Measurements from ENCODE around the gene TM4SF20. TPM values are rescaled to one million over a fixed set of nuclear protein-coding genes. Genes with fewer than 3 reads are reported as not detected.

Gene TM4SF20
- total RNA-seq, 2 donors from 2014 or later = 4.2 to 34.9 TPM

DNA sequence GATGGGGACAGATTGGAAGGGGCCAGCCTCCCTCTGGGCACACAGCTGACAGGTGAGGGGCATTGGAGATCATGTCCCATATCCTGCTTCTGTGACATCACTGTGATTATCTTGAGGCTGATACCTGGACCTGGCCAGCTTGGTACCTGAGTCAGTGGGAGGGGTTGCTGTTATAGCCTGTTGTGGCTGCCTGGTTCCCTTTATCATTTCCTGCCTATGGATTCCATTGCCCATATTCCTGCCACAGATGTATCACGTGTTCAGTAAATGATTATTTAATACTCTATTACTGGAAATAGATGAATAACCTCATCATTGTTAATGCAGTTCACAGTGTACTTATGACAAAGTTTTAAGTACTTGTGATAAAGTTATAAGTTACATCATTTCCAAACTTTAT lies 16.4 kb upstream of the TM4SF20 start:
- Histone ChIP-seq H3K27ac (no peak overlapping the region), H3K4me1 (no peaks in the 10 kb centered on the region), H3K27me3 (no peaks in the 10 kb centered on the region), H3K9me3 (no peaks in the 10 kb centered on the region), H3K4me3 (no peak overlapping the region), H3K9ac (ENCODE audit: low read depth in 2 of 2, low read length in 2 of 2) (no peak overlapping the region), H3K36me3 (no peaks in the 10 kb centered on the region)
- TF ChIP-seq, protein P1, sequence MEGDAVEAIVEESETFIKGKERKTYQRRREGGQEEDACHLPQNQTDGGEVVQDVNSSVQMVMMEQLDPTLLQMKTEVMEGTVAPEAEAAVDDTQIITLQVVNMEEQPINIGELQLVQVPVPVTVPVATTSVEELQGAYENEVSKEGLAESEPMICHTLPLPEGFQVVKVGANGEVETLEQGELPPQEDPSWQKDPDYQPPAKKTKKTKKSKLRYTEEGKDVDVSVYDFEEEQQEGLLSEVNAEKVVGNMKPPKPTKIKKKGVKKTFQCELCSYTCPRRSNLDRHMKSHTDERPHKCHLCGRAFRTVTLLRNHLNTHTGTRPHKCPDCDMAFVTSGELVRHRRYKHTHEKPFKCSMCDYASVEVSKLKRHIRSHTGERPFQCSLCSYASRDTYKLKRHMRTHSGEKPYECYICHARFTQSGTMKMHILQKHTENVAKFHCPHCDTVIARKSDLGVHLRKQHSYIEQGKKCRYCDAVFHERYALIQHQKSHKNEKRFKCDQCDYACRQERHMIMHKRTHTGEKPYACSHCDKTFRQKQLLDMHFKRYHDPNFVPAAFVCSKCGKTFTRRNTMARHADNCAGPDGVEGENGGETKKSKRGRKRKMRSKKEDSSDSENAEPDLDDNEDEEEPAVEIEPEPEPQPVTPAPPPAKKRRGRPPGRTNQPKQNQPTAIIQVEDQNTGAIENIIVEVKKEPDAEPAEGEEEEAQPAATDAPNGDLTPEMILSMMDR (IDR thresholded peaks at IDR 0.05) = no peak
- intact Hi-C loops (cut with DNase I) = no loop called here
- no peak for DNase-seq

DNA sequence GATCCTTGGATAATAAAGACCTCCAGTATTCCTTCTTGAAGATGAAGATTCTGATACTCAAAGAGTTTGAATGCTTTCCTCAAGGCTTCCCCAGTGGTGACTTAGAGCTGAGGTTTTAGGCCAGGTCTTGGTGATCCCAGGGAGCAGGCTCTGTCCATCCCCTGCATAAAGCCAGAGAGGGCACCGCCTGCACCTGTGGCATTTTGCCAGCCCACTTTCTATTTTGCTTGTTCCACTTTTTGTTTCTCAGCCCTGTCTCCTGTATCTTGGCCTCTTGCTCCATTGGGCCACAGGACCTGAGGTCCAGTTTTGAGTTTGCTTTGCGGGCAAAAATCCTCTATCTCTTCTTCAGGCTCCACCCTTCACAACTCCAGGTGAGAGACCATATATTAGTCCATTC lies 15.3 kb upstream of the TM4SF20 start:
- H3K4me1 ChIP-seq = no peaks in the 10 kb centered on the region
- no peaks in the 10 kb centered on the region for H3K27me3 ChIP-seq
- no peak overlapping the region for H3K27ac ChIP-seq
- DNase-seq = no peak
- intact Hi-C loops (cut with DNase I) = no loop called here
- H3K9ac ChIP-seq (ENCODE audit: low read depth in 2 of 2, low read length in 2 of 2) = no peak overlapping the region
- TF ChIP-seq, protein P1 (IDR thresholded peaks at IDR 0.05) = no peak
- no peaks in the 10 kb centered on the region for H3K36me3 ChIP-seq
- H3K4me3 ChIP-seq = no peak overlapping the region
- no peaks in the 10 kb centered on the region for H3K9me3 ChIP-seq

DNA sequence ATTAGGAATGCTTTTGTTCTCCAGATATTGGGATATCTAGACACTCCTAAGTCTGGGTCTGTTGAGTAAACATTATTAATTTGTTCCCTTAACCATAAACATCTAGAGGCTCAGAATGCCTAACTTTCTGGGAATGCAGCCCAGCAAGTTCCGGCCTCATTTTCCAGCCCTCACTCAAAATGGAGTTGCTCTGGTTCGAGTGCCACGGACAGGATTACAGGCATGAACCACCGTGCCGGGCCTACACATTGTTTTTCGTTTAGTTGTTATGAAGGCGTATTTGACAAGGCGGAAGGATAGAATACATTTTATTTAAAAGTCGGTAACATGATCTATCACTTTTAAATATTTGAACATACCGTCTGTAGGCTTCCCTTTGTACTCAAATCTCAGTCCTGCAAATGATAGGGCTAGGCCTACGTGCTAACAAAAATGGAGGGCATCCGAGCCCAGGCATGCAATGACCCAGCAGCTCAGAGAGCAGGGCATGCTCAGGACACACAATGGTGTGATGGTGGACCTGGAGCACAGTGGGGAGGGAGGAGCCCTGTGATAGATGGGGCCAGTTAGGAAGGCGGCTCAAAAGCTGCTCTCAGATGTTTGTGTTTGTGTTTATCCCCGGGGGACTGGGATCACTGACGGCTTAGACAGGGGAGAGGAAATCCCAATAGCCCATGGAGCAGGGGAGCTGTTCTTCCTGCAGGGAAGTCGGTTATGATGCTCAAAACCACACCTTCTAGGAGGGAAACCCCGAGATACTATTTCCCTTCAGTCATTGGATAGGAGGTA lies 11.6 kb upstream of the TM4SF20 start:
- Histone ChIP-seq H3K4me3 (no peak overlapping the region), H3K36me3 (no peaks in the 10 kb centered on the region), H3K4me1 (no peaks in the 10 kb centered on the region), H3K9ac (ENCODE audit: low read depth in 2 of 2, low read length in 2 of 2) (no peak overlapping the region), H3K27ac (no peak overlapping the region), H3K9me3 (no peaks in the 10 kb centered on the region), H3K27me3 (no peaks in the 10 kb centered on the region)
- DNase-seq = no peak
- TF ChIP-seq, protein P1 (IDR thresholded peaks at IDR 0.05) = no peak
- intact Hi-C loops (cut with DNase I) = no loop called here

DNA sequence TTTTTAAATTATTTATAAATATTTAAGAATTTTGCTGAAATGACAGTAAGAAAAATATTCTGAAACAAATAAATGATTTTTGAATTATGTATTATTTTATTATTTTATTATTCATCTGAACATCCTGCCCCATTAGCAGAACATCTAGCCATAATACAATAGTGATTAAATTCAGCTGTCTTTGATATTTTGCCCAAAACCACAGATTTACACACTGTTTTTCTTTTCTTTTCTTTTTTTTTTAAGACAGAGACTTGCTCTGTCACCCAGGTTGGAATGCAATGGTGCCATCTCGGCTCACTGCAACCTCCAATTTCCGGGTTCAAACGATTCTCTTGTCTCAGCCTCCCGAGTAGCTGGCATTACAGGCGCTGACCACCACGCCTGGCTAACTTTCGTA lies 10.6 kb upstream of the TM4SF20 start:
- intact Hi-C loops (cut with DNase I) = no loop called here
- H3K27me3 ChIP-seq = no peaks in the 10 kb centered on the region
- no peak overlapping the region for H3K9ac ChIP-seq (ENCODE audit: low read depth in 2 of 2, low read length in 2 of 2)
- TF ChIP-seq, protein P1 (IDR thresholded peaks at IDR 0.05) = no peak
- no peaks in the 10 kb centered on the region for H3K4me1 ChIP-seq
- no peaks in the 10 kb centered on the region for H3K36me3 ChIP-seq
- DNase-seq = no peak
- H3K9me3 ChIP-seq = no peaks in the 10 kb centered on the region
- no peak overlapping the region for H3K4me3 ChIP-seq
- H3K27ac ChIP-seq = no peak overlapping the region

DNA sequence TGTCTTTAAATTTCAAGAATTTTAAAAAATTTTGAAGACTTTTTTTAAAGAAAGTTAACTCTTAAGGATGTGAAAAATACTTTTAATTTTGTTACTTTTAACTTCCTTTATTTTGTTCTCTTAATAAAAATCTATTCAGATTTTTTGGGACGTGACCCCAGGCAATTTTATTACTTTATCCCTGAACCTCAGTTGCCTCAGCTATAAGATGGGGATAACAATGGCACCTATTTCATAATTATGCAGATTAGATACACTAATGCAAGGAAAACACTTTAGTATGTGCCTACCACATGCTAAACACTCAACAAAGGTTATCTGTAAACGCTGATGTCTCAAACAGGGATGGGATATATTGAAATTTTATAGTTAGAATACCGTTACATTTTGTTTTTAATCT lies 10.1 kb upstream of the TM4SF20 start:
- no peaks in the 10 kb centered on the region for H3K4me1 ChIP-seq
- H3K36me3 ChIP-seq = no peaks in the 10 kb centered on the region
- no peak for DNase-seq
- TF ChIP-seq, protein P1 (IDR thresholded peaks at IDR 0.05) = no peak
- H3K27me3 ChIP-seq = no peaks in the 10 kb centered on the region
- no peak overlapping the region for H3K4me3 ChIP-seq
- no peak overlapping the region for H3K27ac ChIP-seq
- intact Hi-C loops (cut with DNase I) = no loop called here
- no peaks in the 10 kb centered on the region for H3K9me3 ChIP-seq
- H3K9ac ChIP-seq (ENCODE audit: low read depth in 2 of 2, low read length in 2 of 2) = no peak overlapping the region
